OCI-LY3 (cell line): Measurements from ENCODE around the gene JUN.

ENCODE experiments used
- H2AFZ ChIP-seq: fragments of 200-600, 300-600 bp; shearing (Covaris generic); 2 replicates; pipeline ENCODE4 v1.6.0; 2014; ENCODE audit warnings: antibody characterized with exemption, low read depth, low read length
- H3K27ac ChIP-seq: fragments of 200-600, 300-600 bp; sonication (generic); 2 replicates; pipeline ENCODE4 v1.5.1; 2014; ENCODE audit warnings: mild to moderate bottlenecking, low read length, moderate library complexity, mixed read lengths
- H3K27me3 ChIP-seq: fragments of 200-600, 300-600 bp; sonication (generic); 2 replicates; pipeline ENCODE4 v1.6.1; 2014; ENCODE audit warnings: low read depth, low read length, mixed read lengths
- H3K36me3 ChIP-seq: fragments of 200-600, 300-600 bp; sonication (generic); replicated peaks from 2 replicates; pipeline ENCODE3; 2014; ENCODE audit warnings: low read depth, low read length, mixed read lengths
- H3K4me1 ChIP-seq: fragments of 300-600, 200-600 bp; sonication (generic); 2 replicates; pipeline ENCODE4 v1.6.1; 2014; ENCODE audit warnings: low read length, mixed read lengths
- H3K4me2 ChIP-seq: fragments of 200-600, 300-600 bp; sonication (generic); 2 replicates; pipeline ENCODE4 v1.6.1; 2014; ENCODE audit warnings: low read length, mixed read lengths
- H3K4me3 ChIP-seq: fragments of 300-600, 200-600 bp; sonication (generic); 2 replicates; pipeline ENCODE4 v1.5.1; 2014; ENCODE audit warnings: antibody characterized with exemption, mild to moderate bottlenecking, low read length, moderate library complexity
- H3K79me2 ChIP-seq: fragments of 300-600, 200-600 bp; shearing (Covaris generic); 2 replicates; pipeline ENCODE4 v1.6.1; 2014; ENCODE audit warnings: mild to moderate bottlenecking, low read length, mixed read lengths
- H3K9ac ChIP-seq: fragments of 300-600, 200-600 bp; shearing (Covaris generic); 2 replicates; pipeline ENCODE4 v1.6.0; 2014; ENCODE audit warnings: mild to moderate bottlenecking, low read length, moderate library complexity
- H3K9me3 ChIP-seq: fragments of 200-600, 300-600 bp; shearing (Covaris generic); 2 replicates; pipeline ENCODE4 v1.6.1; 2014; ENCODE audit warnings: low read length, mixed read lengths; ENCODE audit not compliant: insufficient read depth
- H4K20me1 ChIP-seq: fragments of 200-600, 300-600 bp; sonication (generic); 2 replicates; pipeline ENCODE4 v1.6.1; 2016; ENCODE audit warnings: low read length, mixed read lengths; ENCODE audit not compliant: insufficient read depth
- EZH2phosphoT487 ChIP-seq: fragments of 200-600 bp; shearing (Covaris generic); IDR thresholded peaks from 2 replicates; pipeline ENCODE4 v1.6.1; 2018; ENCODE audit warnings: antibody characterized with exemption, mixed run types, low read depth
- TF ChIP-seq, protein P1 (sequence below): fragments of 200-600, 300-600 bp; sonication (generic); IDR thresholded peaks from 2 replicates; pipeline ENCODE4 v1.5.1; 2014; ENCODE audit warnings: antibody characterized with exemption, low read length, low read depth

Gene JUN

GRCh38 chr1:58755468-58755872 is 28.4 kb downstream of the JUN start:
- H3K4me1 ChIP-seq: no peaks in the 10 kb centered on the region
- H4K20me1 ChIP-seq: no peaks in the 10 kb centered on the region
- no peak overlapping the region for H2AFZ ChIP-seq
- no peak overlapping the region for H3K27ac ChIP-seq
- no peaks in the 10 kb centered on the region for H3K9me3 ChIP-seq
- H3K27me3 ChIP-seq: no peaks in the 10 kb centered on the region
- H3K4me2 ChIP-seq: no peak overlapping the region
- no peak overlapping the region for H3K9ac ChIP-seq
- no peaks in the 10 kb centered on the region for H3K36me3 ChIP-seq
- TF ChIP-seq, protein P1, sequence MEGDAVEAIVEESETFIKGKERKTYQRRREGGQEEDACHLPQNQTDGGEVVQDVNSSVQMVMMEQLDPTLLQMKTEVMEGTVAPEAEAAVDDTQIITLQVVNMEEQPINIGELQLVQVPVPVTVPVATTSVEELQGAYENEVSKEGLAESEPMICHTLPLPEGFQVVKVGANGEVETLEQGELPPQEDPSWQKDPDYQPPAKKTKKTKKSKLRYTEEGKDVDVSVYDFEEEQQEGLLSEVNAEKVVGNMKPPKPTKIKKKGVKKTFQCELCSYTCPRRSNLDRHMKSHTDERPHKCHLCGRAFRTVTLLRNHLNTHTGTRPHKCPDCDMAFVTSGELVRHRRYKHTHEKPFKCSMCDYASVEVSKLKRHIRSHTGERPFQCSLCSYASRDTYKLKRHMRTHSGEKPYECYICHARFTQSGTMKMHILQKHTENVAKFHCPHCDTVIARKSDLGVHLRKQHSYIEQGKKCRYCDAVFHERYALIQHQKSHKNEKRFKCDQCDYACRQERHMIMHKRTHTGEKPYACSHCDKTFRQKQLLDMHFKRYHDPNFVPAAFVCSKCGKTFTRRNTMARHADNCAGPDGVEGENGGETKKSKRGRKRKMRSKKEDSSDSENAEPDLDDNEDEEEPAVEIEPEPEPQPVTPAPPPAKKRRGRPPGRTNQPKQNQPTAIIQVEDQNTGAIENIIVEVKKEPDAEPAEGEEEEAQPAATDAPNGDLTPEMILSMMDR: no peak
- TF ChIP-seq EZH2phosphoT487: no peak
- H3K79me2 ChIP-seq: no peaks in the 10 kb centered on the region
- no peak overlapping the region for H3K4me3 ChIP-seq

DNA sequence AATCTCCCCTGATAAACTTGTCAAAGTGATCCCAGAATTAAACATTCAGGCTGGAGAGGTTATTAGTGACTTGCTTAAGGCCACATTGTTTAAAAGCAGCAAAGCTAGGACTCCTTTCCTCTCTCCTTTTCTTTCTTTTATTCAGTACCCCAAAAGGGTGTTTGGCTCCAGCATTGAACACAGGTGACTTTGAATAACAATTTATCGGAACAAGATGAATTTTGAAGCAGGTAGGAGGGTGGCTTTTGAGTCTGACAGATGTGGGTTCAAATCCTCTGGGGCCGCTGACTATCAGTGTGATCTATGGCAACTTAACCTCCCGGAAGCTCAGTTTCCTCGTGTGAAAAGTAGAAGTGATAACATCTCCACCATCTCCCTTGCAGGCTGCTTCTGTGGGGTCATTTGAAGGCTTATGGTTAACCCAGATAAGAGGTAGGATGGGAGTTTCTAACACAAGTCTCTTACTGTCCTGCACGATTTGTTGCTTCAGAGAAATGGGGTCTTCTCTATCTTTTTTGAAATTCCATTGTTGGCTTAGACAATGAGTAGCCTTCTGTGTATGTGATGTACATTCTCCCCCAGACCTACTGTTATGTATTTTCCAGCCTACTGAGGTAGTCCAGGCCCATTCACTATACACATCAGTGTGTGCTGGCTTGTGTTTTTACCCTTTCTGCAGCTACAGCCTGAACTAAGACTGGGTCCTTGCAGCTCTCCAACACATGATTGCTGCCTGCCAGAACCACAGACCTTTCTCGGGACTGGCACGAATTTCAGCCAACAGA is 29.0 kb downstream of the JUN start:
- H3K27ac ChIP-seq: no peak overlapping the region
- H2AFZ ChIP-seq: no peak overlapping the region
- no peaks in the 10 kb centered on the region for H3K27me3 ChIP-seq

DNA sequence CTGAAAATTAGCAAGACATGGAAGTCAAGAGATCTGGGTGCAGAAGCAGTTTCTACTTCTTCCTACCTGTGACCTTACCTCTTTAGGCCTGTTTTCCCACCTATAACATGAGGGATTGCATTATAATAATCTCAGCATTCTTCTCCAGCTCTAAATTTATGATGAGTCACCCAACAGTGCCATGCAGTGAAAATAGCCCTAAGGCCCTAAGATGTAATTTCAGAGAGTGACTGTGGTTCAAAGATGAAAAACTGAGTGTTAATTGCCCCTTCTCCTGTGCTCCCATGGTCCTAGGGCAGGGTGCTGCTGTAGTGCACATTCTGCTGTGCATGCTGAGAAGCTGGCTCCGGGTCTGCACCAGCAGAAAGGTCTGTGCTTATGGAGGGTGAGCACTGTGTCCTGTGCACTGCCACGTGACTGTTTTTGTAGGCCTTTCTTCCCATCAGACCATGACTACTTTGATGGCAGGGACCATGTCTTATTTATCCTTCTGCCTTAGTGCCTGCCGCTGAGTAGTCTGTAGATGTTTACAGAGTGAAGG is 29.7 kb downstream of the JUN start:
- Histone ChIP-seq H3K4me2 (no peak overlapping the region), H2AFZ (no peak overlapping the region), H3K9me3 (no peaks in the 10 kb centered on the region), H3K4me3 (no peak overlapping the region), H4K20me1 (no peaks in the 10 kb centered on the region), H3K36me3 (no peaks in the 10 kb centered on the region), H3K27ac (no peak overlapping the region), H3K4me1 (no peaks in the 10 kb centered on the region), H3K27me3 (no peaks in the 10 kb centered on the region), H3K9ac (no peak overlapping the region), H3K79me2 (no peaks in the 10 kb centered on the region)
- TF ChIP-seq, protein P1: no peak
- TF ChIP-seq EZH2phosphoT487: no peak

More for the DNA sequence above, 29.0 kb downstream of the JUN start:
- TF ChIP-seq, protein P1: no peak
- no peak for TF ChIP-seq EZH2phosphoT487
- no peaks in the 10 kb centered on the region for H3K4me1 ChIP-seq
- H3K36me3 ChIP-seq: no peaks in the 10 kb centered on the region
- H3K9ac ChIP-seq: no peak overlapping the region
- no peaks in the 10 kb centered on the region for H3K79me2 ChIP-seq
- no peaks in the 10 kb centered on the region for H4K20me1 ChIP-seq
- H3K4me3 ChIP-seq: no peak overlapping the region
- H3K9me3 ChIP-seq: no peaks in the 10 kb centered on the region
- H3K4me2 ChIP-seq: no peak overlapping the region

GRCh38 chr1:58753431-58753866 is 30.4 kb downstream of the JUN start:
- no peaks in the 10 kb centered on the region for H4K20me1 ChIP-seq
- H2AFZ ChIP-seq: no peak overlapping the region
- no peaks in the 10 kb centered on the region for H3K9me3 ChIP-seq
- no peak overlapping the region for H3K27ac ChIP-seq
- no peaks in the 10 kb centered on the region for H3K27me3 ChIP-seq
- H3K79me2 ChIP-seq: no peaks in the 10 kb centered on the region
- no peaks in the 10 kb centered on the region for H3K4me1 ChIP-seq
- H3K4me2 ChIP-seq: no peak overlapping the region
- TF ChIP-seq, protein P1: no peak
- TF ChIP-seq EZH2phosphoT487: no peak
- no peak overlapping the region for H3K4me3 ChIP-seq
- H3K9ac ChIP-seq: no peak overlapping the region
- no peaks in the 10 kb centered on the region for H3K36me3 ChIP-seq
